T-helper 22 cell (primary cell): ENCODE data around the gene PTCH1.

ENCODE experiments used
- DNase-seq: peaks from one replicate; pipeline ENCODE4 v3.0.0-alpha.2; 2020; ENCODE audit warnings: low read depth

The PTCH1 gene

GRCh38 chr9:95516734-95517558 lies at the start of gene PTCH1:
Gene PTCH1, minus strand, starts transcription at chr9:95516971.
- no peak for DNase-seq

- DNase-seq: no peak
Observed at GRCh38 chr9:95565982-95566381, 49.2 kb upstream of the PTCH1 start.

DNA sequence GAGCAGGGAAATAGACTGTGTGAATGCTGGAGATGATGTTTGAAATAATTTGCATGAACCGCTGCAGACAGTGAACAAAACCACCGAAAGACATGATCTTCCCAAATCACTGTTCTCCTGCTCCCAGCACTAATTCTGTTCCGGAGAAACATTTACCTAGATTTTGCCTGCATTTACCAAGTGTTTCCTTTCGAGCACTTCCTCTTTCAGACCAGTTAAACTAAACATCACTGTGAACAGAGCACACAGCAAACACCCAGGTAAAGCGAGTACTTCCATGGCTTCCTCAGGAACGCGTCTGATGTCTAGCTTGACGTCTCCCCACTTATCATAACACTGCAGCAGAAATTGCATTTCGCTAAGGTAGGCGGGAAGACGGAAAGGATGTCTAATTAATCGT lies 45.1 kb upstream of the PTCH1 start:
- DNase-seq: no peak

DNA sequence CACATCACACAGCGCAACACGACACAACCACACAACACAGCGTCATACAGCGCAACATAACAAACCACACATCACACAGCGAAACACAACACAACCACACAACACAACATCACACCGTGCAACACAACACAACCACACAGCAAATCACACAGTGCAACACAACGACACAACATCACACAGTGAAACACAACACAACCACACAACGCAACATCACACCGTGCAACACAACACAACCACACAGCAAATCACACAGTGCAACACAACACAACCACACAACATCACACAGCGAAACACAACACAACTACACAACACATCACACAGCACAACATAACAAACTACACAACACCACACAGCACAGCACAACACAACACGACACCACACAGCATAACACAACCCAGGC lies 40.4 kb upstream of the PTCH1 start:
- no peak for DNase-seq

GRCh38 chr9:95556521-95556920 lies 39.8 kb upstream of the PTCH1 start:
- no peak for DNase-seq

- no peak for DNase-seq
Observed at GRCh38 chr9:95552814-95553546, 36.2 kb upstream of the PTCH1 start.

DNA sequence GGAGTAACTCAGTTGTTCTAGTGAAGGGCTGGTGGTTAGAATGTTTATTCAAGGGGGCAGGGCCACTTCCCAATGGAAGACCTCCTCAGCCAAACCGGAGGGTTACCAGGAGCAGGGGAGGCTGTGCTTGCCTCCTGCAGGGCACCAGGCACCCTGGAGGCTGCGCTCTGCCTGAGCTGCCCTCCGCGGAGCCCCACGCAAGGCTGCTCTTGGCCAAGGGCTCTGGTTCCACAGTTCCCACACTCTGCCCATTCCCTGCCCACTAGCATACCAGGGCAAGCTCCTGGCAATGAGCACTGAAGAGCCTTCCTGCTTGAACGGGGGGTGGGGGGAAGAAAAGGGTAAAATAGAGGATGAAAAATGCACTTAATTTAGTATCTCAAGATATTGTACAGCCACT lies 35.5 kb upstream of the PTCH1 start:
- no peak for DNase-seq

- no peak for DNase-seq
Observed at GRCh38 chr9:95551406-95551805, 34.6 kb upstream of the PTCH1 start.

GRCh38 chr9:95545831-95546567 lies 29.2 kb upstream of the PTCH1 start:
- DNase-seq: no peak

DNA sequence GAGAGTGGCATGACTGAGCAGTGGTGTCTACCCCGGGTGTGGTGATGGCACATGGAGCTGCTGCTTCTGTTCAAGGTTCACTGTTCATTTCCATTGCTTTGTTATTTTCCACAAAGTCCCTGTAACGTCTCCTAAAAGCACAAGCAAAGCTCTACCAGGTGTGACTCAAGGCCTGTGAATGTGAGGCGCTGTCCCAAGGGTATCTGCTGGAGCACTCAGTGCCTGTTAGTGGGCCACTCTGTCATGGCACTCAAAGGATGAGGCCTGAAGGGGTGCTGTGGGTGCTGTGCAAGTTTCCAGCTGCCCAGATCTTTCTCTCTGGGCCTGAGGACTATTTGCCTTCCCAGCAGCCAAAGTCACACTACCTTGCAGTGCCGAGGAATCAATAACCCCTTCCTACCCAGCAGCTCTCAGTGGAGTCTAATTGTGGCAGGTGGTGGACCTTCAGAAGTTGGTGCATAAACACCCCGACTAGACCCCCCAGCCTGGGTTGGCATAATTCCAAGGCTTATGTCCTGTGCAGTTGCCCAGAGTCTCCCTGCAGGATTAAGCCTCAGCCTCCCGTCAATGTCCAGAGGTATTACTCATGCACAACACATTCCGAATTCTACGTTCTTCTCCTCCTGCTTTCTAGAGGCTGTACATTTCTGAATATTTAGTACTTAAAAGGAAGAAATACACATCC lies 17.4 kb upstream of the PTCH1 start:
- no peak for DNase-seq

- no peak for DNase-seq
Observed at GRCh38 chr9:95529910-95530309, 13.1 kb upstream of the PTCH1 start.

DNA sequence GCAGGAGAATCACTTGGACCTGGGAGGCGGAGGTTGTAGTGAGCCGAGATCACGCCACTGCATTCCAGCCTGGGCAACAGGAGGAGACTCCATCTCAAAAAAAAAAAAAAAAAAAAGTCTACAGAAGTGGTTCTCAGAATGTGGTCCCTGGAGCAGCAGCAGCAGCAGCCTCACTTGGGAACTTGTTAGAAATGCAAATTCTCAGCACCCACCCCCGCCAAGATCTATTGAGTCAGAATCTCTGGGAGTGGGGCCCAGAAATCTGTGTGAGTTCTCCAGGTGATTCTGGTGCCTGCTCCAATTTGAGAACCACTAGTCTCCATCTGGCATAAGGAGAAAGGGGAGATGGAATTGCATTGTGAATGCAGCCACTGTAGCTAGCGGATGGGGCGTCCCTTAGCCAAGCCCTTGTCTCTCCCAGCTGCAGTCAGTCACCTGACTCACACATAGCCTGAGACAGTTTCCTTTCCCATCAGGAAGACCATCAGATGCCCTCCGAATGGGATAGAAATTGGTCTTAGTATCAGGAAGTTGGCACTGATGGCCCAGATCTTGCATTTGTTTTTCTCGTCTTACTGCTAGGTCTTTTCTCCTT lies 12.2 kb upstream of the PTCH1 start:
- DNase-seq: no peak

GRCh38 chr9:95522871-95523370 lies 6.2 kb upstream of the PTCH1 start:
- DNase-seq: no peak

- no peak for DNase-seq
Observed at GRCh38 chr9:95521699-95522098, 4.9 kb upstream of the PTCH1 start.

GRCh38 chr9:95517559-95518425 lies 1.0 kb upstream of the PTCH1 start:
- DNase-seq: no peak

DNA sequence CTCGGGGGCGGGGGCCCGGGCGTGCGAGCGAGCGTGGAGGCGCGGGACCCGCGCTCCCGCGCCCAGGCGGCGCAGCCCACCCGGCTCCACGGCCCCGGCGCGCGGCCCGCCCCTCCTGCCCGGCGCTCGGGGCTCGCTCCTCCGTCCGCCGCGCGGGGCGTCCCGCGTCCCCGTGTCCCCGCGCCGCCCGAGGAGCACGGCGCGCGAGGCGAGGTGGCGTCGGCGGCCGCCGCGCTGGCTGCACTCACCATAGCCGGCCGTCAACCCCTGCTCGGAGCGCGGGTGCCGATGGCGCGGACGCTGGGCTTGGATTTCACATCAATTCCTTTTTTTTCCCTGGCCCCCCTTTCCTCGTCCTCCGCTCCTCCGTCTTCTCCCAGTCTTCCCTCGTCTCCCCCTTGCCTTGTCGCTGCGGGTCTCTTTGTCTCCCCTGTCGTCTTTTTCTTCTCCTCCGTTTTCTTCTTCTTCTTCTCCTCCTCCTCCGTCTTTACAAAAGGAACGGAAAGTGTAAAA lies 494 bp downstream of the PTCH1 start:
- DNase-seq: no peak

- DNase-seq: no peak
Observed at GRCh38 chr9:95515272-95516113, 1.3 kb downstream of the PTCH1 start.

DNA sequence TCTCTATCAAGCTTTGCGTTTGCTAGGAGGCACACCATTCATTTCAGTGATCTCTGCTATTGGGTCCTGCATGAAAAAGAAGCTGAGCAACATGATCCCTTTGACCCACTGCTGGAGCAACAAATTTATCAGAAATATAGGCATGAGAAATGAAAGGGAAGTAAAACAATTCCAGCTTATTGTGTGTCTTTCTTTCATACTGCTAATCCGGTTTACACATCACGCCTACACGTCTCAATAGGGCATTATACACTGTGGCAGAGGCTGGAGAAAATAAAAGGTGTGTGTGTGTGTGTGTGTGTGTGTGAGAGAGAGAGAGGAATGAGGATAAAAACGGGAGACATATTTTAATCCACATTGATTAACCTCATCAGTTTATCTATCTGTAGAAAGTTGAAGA lies 2.4 kb downstream of the PTCH1 start:
- no peak for DNase-seq

DNA sequence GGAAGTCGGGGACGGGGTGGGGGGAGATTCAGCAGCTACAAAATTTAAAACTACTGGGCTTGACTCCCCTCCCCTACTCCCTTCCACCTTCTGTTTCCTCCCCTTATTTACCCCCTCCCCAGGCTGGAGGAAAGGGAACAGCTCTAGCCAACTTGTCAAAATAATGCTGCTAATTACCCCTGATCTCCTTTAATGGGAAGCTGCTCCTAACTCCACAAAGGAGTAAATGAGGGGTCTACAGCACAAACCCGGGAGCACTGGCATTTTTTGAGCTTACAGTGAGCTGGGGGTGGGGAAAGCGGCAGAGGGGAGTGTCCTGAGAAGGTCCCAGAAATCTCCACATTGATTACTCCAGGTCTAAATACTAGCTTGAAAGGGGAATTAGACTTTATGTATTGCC lies 3.1 kb downstream of the PTCH1 start:
- no peak for DNase-seq

DNA sequence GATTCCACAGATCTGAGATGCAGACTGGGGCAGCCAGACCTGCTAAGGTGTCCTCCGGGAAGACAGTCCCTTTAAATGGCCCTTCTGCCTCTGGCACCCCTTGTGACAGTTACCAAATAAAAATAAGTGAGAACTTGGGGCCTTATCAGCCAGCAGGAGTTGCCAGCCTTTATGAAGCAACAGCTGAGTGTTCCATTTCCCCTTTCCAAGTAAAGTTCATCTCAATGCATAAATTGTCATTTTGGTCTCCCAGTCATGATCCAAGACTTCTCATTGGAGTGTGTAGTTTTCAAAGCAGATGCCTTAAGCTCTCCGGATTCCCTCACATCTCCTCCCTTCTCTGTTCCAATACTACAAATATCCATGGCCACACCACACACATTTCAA lies 4.1 kb downstream of the PTCH1 start:
- DNase-seq: no peak
